GM12878 (cell line): ENCODE results near the gene HMBS.

Experiments used
- CBX5 ChIP-seq: sonication (generic); IDR thresholded peaks from 2 replicates; pipeline ENCODE4 v1.6.1; 2016; ENCODE audit warnings: low read depth, moderate library complexity, mild to moderate bottlenecking, inconsistent platforms
- EZH2 ChIP-seq: IDR thresholded peaks from 2 replicates; pipeline ENCODE4 v1.6.1; 2012; ENCODE audit warnings: low read depth, mild to moderate bottlenecking, control low read depth, inconsistent platforms, low read length, borderline replicate concordance; ENCODE audit not compliant: control insufficient read depth
- LARP7 ChIP-seq: fragments of 450-650 bp; IDR thresholded peaks from 2 replicates; pipeline ENCODE4 v1.6.1; 2017; ENCODE audit warnings: mild to moderate bottlenecking
- MYC ChIP-seq: IDR thresholded peaks from 2 replicates; pipeline ENCODE4 v1.6.1; 2011; ENCODE audit warnings: mild to moderate bottlenecking, low read length, moderate library complexity, inconsistent platforms; ENCODE audit not compliant: insufficient read depth, insufficient replicate concordance, insufficient read length, severe bottlenecking
- POLR2AphosphoS5 ChIP-seq: IDR thresholded peaks from 2 replicates; pipeline ENCODE4 v1.6.1; 2011; ENCODE audit warnings: mild to moderate bottlenecking, low read length, inconsistent platforms
- TF ChIP-seq, protein P1 (sequence below), 3 experiments: IDR thresholded peaks in 2 of 3; conservative IDR thresholded peaks in 1 of 3; 2 replicates each; pipeline ENCODE4 v1.5.1; 2011; ENCODE audit warnings: low read depth in 3 of 3, low read length in 3 of 3, mild to moderate bottlenecking in 3 of 3, control low read depth in 2 of 3, moderate library complexity in 2 of 3, inconsistent platforms in 1 of 3, mixed read lengths in 1 of 3; ENCODE audit not compliant: control insufficient read depth in 2 of 3, insufficient read depth in 1 of 3; ENCODE audit errors: extremely low read depth in 1 of 3

DNA sequence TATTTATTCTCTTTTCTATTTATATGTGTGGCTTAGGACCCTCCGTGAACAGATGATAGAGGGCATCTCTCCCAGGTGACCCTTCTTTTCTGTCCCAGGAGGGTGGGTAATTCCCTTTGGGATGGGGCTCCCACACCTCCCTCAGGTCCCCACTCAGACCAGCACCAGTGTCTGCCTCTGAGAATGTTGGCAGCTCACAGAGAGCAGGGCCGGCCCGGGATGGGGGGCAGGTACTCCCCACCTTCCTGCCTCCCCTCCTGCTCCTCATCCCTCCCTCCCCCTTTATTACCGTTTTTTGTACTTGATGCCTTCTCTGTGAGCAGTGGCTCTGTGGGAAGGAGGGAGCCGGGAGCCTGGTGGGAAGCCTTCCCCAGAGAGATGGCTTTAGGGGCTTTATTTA, 31.9 kb downstream of the HMBS start:
- TF ChIP-seq, protein P1, sequence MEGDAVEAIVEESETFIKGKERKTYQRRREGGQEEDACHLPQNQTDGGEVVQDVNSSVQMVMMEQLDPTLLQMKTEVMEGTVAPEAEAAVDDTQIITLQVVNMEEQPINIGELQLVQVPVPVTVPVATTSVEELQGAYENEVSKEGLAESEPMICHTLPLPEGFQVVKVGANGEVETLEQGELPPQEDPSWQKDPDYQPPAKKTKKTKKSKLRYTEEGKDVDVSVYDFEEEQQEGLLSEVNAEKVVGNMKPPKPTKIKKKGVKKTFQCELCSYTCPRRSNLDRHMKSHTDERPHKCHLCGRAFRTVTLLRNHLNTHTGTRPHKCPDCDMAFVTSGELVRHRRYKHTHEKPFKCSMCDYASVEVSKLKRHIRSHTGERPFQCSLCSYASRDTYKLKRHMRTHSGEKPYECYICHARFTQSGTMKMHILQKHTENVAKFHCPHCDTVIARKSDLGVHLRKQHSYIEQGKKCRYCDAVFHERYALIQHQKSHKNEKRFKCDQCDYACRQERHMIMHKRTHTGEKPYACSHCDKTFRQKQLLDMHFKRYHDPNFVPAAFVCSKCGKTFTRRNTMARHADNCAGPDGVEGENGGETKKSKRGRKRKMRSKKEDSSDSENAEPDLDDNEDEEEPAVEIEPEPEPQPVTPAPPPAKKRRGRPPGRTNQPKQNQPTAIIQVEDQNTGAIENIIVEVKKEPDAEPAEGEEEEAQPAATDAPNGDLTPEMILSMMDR (IDR thresholded peaks at IDR 0.05 in 2 of 3, conservative IDR thresholded peaks at IDR 0.05 in 1 of 3; ENCODE audit: control insufficient read depth in 2 of 3, extremely low read depth in 1 of 3, insufficient read depth in 1 of 3, low read depth in 3 of 3, low read length in 3 of 3): no peak
- TF ChIP-seq POLR2AphosphoS5: no peak
- TF ChIP-seq EZH2: no peak
- TF ChIP-seq CBX5: no peak
- no peak for TF ChIP-seq MYC
- TF ChIP-seq LARP7: no peak
